ENCODE results near the gene ZBTB7A.

DNA sequence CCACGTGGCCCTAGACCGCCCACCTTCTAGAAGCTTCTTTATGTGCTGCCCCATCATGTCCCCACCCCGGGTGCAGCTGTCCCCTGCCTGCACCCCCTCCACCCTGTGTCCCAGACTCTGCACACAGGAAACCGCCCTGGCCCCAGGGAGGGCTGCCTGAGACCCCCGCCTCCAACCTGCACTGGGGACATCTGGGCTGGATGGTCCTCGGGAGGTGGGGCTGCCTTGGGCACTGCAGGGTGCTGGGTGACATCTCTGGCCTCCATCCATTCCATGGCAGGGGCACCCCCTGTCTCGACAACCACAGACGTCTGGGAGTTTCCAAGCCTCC, 17.8 kb upstream of the ZBTB7A start:
- TF ChIP-seq, protein P1, sequence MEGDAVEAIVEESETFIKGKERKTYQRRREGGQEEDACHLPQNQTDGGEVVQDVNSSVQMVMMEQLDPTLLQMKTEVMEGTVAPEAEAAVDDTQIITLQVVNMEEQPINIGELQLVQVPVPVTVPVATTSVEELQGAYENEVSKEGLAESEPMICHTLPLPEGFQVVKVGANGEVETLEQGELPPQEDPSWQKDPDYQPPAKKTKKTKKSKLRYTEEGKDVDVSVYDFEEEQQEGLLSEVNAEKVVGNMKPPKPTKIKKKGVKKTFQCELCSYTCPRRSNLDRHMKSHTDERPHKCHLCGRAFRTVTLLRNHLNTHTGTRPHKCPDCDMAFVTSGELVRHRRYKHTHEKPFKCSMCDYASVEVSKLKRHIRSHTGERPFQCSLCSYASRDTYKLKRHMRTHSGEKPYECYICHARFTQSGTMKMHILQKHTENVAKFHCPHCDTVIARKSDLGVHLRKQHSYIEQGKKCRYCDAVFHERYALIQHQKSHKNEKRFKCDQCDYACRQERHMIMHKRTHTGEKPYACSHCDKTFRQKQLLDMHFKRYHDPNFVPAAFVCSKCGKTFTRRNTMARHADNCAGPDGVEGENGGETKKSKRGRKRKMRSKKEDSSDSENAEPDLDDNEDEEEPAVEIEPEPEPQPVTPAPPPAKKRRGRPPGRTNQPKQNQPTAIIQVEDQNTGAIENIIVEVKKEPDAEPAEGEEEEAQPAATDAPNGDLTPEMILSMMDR (IDR thresholded peaks at IDR 0.05): no peak
- no peak for TF ChIP-seq POLR2A (IDR thresholded peaks at IDR 0.05)
